GM12892 (cell line): Measurements from ENCODE around the gene AGER.

ENCODE experiments used
- POLR2A ChIP-seq: IDR thresholded peaks from 2 replicates; pipeline ENCODE4 v1.6.1; 2011; ENCODE audit warnings: low read depth, low read length, control low read depth
- POLR2AphosphoS5 ChIP-seq: IDR thresholded peaks from 2 replicates; pipeline ENCODE4 v1.6.1; 2011; ENCODE audit warnings: low read depth, low read length, control low read depth

DNA sequence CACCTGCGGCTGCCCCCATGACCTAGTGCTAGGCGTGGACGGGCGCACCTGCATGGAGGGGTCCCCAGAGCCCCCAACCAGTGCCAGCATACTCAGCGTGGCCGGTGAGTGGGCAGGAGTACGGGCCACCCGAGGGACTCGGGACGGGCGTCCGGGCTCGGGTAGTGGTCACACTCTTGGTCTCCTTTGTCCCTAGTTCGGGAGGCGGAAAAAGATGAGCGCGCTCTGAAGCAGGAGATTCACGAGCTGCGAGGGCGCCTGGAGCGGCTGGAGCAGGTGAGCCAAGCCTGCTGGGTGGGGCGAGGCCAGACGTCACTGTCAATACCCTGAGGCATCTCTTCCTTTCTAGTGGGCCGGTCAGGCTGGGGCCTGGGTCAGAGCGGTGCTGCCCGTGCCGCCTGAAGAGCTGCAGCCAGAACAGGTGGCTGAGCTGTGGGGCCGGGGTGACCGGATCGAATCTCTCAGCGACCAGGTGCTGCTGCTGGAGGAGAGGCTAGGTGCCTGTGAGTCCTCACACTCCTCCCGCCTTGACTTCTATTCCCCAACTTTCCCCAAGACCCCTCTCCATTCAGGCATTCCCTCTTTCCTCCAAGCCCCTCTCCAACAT, 16.8 kb downstream of the AGER start:
- no peak for TF ChIP-seq POLR2A
- TF ChIP-seq POLR2AphosphoS5, result no peak
